GM19324 (cell line): ENCODE data around the gene NAGK.
"Not testable (repeated sequence)": the region's sequence is repeated elsewhere in the genome, so short reads cannot be mapped to it uniquely, and the experiment has no call there.

Experiments
- ATAC-seq: cut with Tn5 transposase; IDR thresholded peaks from one replicate; pipeline ENCODE4 v1.9.1; 2021; ENCODE audit warnings: mild to moderate bottlenecking, moderate library complexity; ENCODE audit not compliant: unreplicated experiment, low FRiP score

Gene NAGK

GRCh38 chr2:71067567-71068217, 756 bp upstream of the NAGK start:
- no peak for ATAC-seq

GRCh38 chr2:71069376-71069775, 928 bp downstream of the NAGK start:
- ATAC-seq: no peak

GRCh38 chr2:71070294-71071093, 2.0 kb downstream of the NAGK start:
- ATAC-seq: no peak

GRCh38 chr2:71071681-71072398, 3.4 kb downstream of the NAGK start:
- ATAC-seq: peak; percentile 28

- no peak for ATAC-seq
Measured at GRCh38 chr2:71072492-71072891, 4.0 kb downstream of the NAGK start.

GRCh38 chr2:71073475-71073874, 5.0 kb downstream of the NAGK start:
- no peak for ATAC-seq

GRCh38 chr2:71074893-71075395, 6.5 kb downstream of the NAGK start:
- no peak for ATAC-seq

GRCh38 chr2:71078624-71079023, 10.2 kb downstream of the NAGK start:
- no peak for ATAC-seq

- ATAC-seq: no peak
Measured at GRCh38 chr2:71082402-71083252, 14.2 kb downstream of the NAGK start.

- ATAC-seq: not testable (repeated sequence)
Measured at GRCh38 chr2:71083297-71083696, 14.8 kb downstream of the NAGK start.

GRCh38 chr2:71083752-71084312, 15.4 kb downstream of the NAGK start:
- ATAC-seq: not testable (repeated sequence)

- not testable (repeated sequence) for ATAC-seq
Measured at GRCh38 chr2:71085325-71086003, 17.0 kb downstream of the NAGK start.

- ATAC-seq: not testable (repeated sequence)
Measured at GRCh38 chr2:71089475-71089874, 21.0 kb downstream of the NAGK start.

- not testable (repeated sequence) for ATAC-seq
Measured at GRCh38 chr2:71091808-71092207, 23.4 kb downstream of the NAGK start.

- not testable (repeated sequence) for ATAC-seq
Measured at GRCh38 chr2:71092491-71093260, 24.2 kb downstream of the NAGK start.

GRCh38 chr2:71100195-71100964, 31.9 kb downstream of the NAGK start:
- ATAC-seq: no peak

- no peak for ATAC-seq
Measured at GRCh38 chr2:71101656-71102055, 33.2 kb downstream of the NAGK start.
